Esophagus squamous epithelium (tissue), 5 donors: ENCODE results near the gene ZBTB45. TPM values are rescaled to one million over a fixed set of nuclear protein-coding genes. Genes with fewer than 3 reads are reported as not detected.
A peak's percentile ranks its signal among the peaks of the same experiment; 100 is the strongest.

ENCODE experiments used
- DNase-seq: peaks from one replicate; lab custom pipeline; 2025; lab: John Stamatoyannopoulos, UW
- H3K27ac ChIP-seq, 4 donors: fragments of 200-600 bp; sonication (generic); one replicate each; pipeline ENCODE4 v1.5.1; 2016 to 2019; ENCODE audit warnings: mild to moderate bottlenecking in 1 of 4
- H3K27me3 ChIP-seq, 4 donors: fragments of 200-600 bp; sonication (generic); 1 replicate in 3 of 4; 2 replicates in 1 of 4; pipeline versions ENCODE4 v1.5.1 to v1.6.0; 2017 to 2021; ENCODE audit warnings: antibody characterized with exemption in 1 of 4
- H3K36me3 ChIP-seq, 3 donors: fragments of 200-600 bp; sonication (generic); one replicate each; pipeline ENCODE4 v1.5.1; 2016 to 2019
- H3K4me1 ChIP-seq, 3 donors: fragments of 200-600 bp; sonication (generic); one replicate each; pipeline ENCODE4 v1.5.1; 2017 to 2019
- H3K4me3 ChIP-seq, 4 donors: fragments of 200-600 bp; sonication (generic); 1 replicate in 3 of 4; 2 replicates in 1 of 4; pipeline ENCODE4 v1.5.1; 2016 to 2019; ENCODE audit warnings: mild to moderate bottlenecking in 2 of 4, moderate library complexity in 1 of 4
- H3K9me3 ChIP-seq, 3 donors: fragments of 200-600 bp; sonication (generic); one replicate each; pipeline ENCODE4 v1.5.1; 2016 to 2019
- POLR2A ChIP-seq, 4 donors: fragments of 450-650 bp; IDR thresholded peaks; one replicate each; pipeline ENCODE4 v1.6.1; 2017; ENCODE audit warnings: antibody characterized with exemption in 4 of 4, mild to moderate bottlenecking in 4 of 4, moderate library complexity in 3 of 4
- WGBS, 2 donors: methylation state at CpG; one replicate each; pipeline ENCODE4 v1.1.5; 2018; 5-methylcytosine and 5-hydroxymethylcytosine counted together
- intact Hi-C: fragments of 100-400 bp; cut with DNase I; formaldehyde crosslinking; loops from one replicate; pipeline ENCODE4 v1.15.0; 2022
- total RNA-seq, 4 donors: library from RNA; depleted of rRNA; stranded (reverse); fragments of >200 nt; gene quantifications; one replicate each; pipeline ENCODE4 v1.1.0, GENCODE V29; 2016
- TF ChIP-seq, protein P1 (sequence below), 6 experiments: fragments of 450-650 bp in 4 of 6; fragments of 200-600 bp in 2 of 6; sonication (generic) in 2 of 6; IDR thresholded peaks; one replicate each; pipeline ENCODE4 v1.5.1; 2016 to 2019; ENCODE audit warnings: antibody characterized with exemption in 6 of 6, mild to moderate bottlenecking in 4 of 6, moderate library complexity in 4 of 6
- donor health status: DM: yes; HTN: yes; CAD: no.

Gene ZBTB45
- total RNA-seq, 4 donors from 2014 or later = 6.9 to 11.1 (median 8.3) TPM

DNA sequence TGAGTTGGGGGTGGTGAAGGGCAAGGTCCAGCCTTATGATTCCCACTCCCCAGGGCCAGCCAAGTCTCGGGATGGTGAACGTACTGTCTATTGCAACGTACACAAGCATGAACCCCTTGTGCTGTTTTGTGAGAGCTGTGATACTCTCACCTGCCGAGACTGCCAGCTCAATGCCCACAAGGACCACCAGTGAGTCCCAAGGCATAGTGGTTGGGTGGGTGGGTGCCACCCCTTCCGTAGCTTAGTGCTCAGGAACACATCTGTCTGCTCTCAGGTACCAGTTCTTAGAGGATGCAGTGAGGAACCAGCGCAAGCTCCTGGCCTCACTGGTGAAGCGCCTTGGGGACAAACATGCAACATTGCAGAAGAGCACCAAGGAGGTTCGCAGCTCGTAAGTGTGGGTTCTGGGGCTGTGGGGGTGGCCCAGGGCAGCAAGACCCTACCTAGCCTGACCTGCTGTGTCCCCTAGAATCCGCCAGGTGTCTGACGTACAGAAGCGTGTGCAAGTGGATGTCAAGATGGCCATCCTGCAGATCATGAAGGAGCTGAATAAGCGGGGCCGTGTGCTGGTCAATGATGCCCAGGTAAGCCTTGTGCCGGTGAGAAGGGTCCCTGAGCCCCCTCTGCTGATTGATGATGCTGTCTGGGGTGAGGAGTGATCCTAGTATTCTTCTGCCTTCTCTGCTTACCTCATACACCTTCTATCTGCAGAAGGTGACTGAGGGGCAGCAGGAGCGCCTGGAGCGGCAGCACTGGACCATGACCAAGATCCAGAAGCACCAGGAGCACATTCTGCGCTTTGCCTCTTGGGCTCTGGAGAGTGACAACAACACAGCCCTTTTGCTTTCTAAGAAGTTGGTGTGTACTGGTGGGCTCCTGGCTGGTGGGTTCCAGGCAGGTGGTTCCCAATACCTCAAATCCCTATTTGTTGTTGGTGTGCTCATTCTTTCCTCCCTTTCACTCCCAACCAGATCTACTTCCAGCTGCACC is 28.0 kb upstream of the ZBTB45 start:
- Histone ChIP-seq H3K36me3 (peaks cover 41 to 74% (median 55%) of the 10 kb centered on the region in 3 donors), H3K27me3 (no peaks in the 10 kb centered on the region), H3K9me3 (no peaks in the 10 kb centered on the region), H3K27ac (no peak overlapping the region), H3K4me3 (no peak overlapping the region), H3K4me1 (peaks cover 24 to 49% (median 29%) of the 10 kb centered on the region in 3 donors)
- TF ChIP-seq, protein P1, sequence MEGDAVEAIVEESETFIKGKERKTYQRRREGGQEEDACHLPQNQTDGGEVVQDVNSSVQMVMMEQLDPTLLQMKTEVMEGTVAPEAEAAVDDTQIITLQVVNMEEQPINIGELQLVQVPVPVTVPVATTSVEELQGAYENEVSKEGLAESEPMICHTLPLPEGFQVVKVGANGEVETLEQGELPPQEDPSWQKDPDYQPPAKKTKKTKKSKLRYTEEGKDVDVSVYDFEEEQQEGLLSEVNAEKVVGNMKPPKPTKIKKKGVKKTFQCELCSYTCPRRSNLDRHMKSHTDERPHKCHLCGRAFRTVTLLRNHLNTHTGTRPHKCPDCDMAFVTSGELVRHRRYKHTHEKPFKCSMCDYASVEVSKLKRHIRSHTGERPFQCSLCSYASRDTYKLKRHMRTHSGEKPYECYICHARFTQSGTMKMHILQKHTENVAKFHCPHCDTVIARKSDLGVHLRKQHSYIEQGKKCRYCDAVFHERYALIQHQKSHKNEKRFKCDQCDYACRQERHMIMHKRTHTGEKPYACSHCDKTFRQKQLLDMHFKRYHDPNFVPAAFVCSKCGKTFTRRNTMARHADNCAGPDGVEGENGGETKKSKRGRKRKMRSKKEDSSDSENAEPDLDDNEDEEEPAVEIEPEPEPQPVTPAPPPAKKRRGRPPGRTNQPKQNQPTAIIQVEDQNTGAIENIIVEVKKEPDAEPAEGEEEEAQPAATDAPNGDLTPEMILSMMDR (IDR thresholded peaks at IDR 0.05) = no peak
- no peak for TF ChIP-seq POLR2A (IDR thresholded peaks at IDR 0.05)
- DNase-seq = no peak
- 87 to 94% methylated on average over 7 to 10 of the region's 18 CpGs for WGBS, 2 donors
- intact Hi-C loops = no loop called here

DNA sequence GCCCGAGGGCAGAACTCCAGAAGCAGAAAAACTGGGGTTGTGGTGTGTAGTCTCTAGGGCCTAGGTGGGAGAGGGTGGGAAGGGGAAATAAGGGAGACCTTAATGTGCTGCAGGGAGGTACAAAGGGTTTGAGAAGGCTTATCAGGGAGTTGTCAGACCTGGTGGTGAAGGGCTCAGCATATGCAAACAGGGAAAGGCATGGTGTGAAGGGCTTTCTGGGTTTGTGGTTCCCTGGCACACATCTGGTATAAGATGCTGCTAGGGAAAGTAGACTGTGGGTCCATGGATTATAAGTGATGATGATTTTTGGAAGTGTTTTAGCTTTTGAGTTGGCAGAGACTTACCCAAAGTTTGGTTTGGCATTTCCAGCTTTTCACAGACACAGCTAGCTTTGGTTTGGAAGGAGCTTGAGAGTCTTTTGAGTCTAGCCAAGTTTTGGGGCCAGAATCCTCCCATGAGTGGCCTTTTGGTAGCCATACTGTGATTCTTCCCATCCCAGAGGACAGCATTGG is 26.5 kb upstream of the ZBTB45 start:
- Histone ChIP-seq H3K4me1 (peaks cover 24 to 49% (median 29%) of the 10 kb centered on the region in 3 donors), H3K9me3 (no peaks in the 10 kb centered on the region), H3K27ac (peak overlapping the region in 3 of 4 donors; percentile 93 to 98 (median 95)), H3K4me3 (peak overlapping the region; percentile 64 to 98 (median 80)), H3K27me3 (peaks cover 0 to 5% (median 0%) of the 10 kb centered on the region in 4 donors), H3K36me3 (peaks cover 39 to 59% (median 40%) of the 10 kb centered on the region in 3 donors)
- DNase-seq = no peak
- TF ChIP-seq POLR2A (IDR thresholded peaks at IDR 0.05) = no peak
- TF ChIP-seq, protein P1 (IDR thresholded peaks at IDR 0.05) = no peak
- 0 to 18% methylated on average over 1 of the region's 1 CpG for WGBS, 2 donors
- intact Hi-C loops = no loop called here

DNA sequence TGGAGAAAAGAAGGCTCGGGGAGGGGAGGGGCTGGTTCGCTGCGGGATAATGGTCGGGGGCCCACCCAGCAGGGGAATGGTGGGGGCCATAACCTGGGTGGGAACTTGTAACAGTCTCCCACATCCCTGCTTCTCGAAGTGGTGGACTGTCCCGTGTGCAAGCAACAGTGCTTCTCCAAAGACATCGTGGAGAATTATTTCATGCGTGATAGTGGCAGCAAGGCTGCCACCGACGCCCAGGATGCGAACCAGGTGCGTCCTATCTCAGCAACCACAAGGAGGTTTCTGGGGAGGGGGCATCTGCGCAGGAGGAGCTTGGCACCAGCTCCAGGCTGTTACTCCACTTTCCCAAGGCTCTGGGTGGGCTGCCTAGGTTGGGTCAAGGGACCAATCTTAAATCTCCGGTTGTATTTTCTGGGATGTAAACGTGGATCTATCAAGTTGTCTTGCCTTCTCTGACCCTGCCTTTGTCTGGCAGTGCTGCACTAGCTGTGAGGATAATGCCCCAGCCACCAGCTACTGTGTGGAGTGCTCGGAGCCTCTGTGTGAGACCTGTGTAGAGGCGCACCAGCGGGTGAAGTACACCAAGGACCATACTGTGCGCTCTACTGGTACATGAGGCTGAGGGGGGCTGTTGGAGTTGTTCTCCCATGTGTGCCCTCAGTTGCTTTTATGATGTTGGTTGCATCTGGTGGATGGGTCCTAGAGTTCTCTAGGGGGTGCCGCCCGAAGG is 25.8 kb upstream of the ZBTB45 start:
- H3K9me3 ChIP-seq = no peaks in the 10 kb centered on the region
- H3K27ac ChIP-seq = peak overlapping the region; percentile 93 to 98 (median 95)
- H3K4me3 ChIP-seq = peak overlapping the region; percentile 64 to 98 (median 80)
- intact Hi-C loops = no loop called here
- 2 to 10% methylated on average over 15 to 18 of the region's 21 CpGs for WGBS, 2 donors
- TF ChIP-seq, protein P1 (IDR thresholded peaks at IDR 0.05) = no peak
- no peak for TF ChIP-seq POLR2A (IDR thresholded peaks at IDR 0.05)
- DNase-seq = no peak
- peaks cover 24 to 49% (median 29%) of the 10 kb centered on the region in 3 donors for H3K4me1 ChIP-seq
- peaks cover 33 to 52% (median 34%) of the 10 kb centered on the region in 3 donors for H3K36me3 ChIP-seq
- H3K27me3 ChIP-seq = peaks cover 0 to 6% (median 0%) of the 10 kb centered on the region in 4 donors

DNA sequence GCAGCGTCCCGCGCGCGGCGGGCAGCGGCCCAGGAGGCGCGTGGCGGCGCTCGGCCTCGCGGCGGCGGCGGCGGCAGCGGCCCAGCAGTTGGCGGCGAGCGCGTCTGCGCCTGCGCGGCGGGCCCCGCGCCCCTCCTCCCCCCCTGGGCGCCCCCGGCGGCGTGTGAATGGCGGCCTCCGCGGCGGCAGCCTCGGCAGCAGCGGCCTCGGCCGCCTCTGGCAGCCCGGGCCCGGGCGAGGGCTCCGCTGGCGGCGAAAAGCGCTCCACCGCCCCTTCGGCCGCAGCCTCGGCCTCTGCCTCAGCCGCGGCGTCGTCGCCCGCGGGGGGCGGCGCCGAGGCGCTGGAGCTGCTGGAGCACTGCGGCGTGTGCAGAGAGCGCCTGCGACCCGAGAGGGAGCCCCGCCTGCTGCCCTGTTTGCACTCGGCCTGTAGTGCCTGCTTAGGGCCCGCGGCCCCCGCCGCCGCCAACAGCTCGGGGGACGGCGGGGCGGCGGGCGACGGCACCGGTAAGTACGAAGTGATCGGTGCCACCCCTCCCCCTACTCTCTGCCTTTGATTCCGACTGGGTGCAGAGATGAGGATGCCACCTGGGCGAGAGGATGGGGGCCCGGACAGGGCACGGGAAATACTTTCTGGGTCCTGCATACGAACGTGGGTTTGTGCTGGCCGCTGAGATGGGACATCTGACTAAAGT is 25.1 kb upstream of the ZBTB45 start:
- intact Hi-C loops = no loop called here
- Histone ChIP-seq H3K36me3 (peaks cover 27 to 45% (median 27%) of the 10 kb centered on the region in 3 donors), H3K9me3 (no peaks in the 10 kb centered on the region), H3K27ac (peak overlapping the region; percentile 93 to 98 (median 95)), H3K4me3 (peak overlapping the region; percentile 64 to 98 (median 80)), H3K27me3 (peaks cover 0 to 11% (median 0%) of the 10 kb centered on the region in 4 donors), H3K4me1 (peaks cover 24 to 49% (median 29%) of the 10 kb centered on the region in 3 donors)
- TF ChIP-seq POLR2A (IDR thresholded peaks at IDR 0.05) = no peak
- TF ChIP-seq, protein P1 (IDR thresholded peaks at IDR 0.05) = no peak
- no peak for DNase-seq
- 0 to 3% methylated on average over 5 to 17 of the region's 92 CpGs for WGBS, 2 donors
